NB4 (cell line): ENCODE measurements around the gene RREB1.
"Not testable (repeated sequence)": the region's sequence is repeated elsewhere in the genome, so short reads cannot be mapped to it uniquely, and the experiment has no call there.

Experiments used
- DNase-seq: peaks from one replicate; pipeline ENCODE4 v3.0.0; 2010; ENCODE audit warnings: low read depth
- H3K4me3 ChIP-seq: one replicate; pipeline ENCODE4 v1.5.1; 2011; ENCODE audit warnings: mild to moderate bottlenecking, low read depth, low read length, moderate library complexity
- CTCF ChIP-seq: IDR thresholded peaks from one replicate; pipeline ENCODE4 v1.5.1; 2012; ENCODE audit warnings: low read depth, low read length
- MAX ChIP-seq: IDR thresholded peaks from 2 replicates; pipeline ENCODE4 v1.6.1; 2011; ENCODE audit warnings: low read depth, low read length
- MYC ChIP-seq: IDR thresholded peaks from 2 replicates; pipeline ENCODE4 v1.6.1; 2011; ENCODE audit warnings: low read depth, low read length
- POLR2A ChIP-seq: IDR thresholded peaks from 2 replicates; pipeline ENCODE4 v1.6.1; 2011; ENCODE audit warnings: mild to moderate bottlenecking; ENCODE audit not compliant: insufficient read length; ENCODE audit errors: extremely low read depth

Gene RREB1

GRCh38 chr6:7154341-7155139, 46.8 kb downstream of the RREB1 start:
- TF ChIP-seq MAX (peak; percentile 86), POLR2A (no peak), CTCF (no peak), MYC (peak; percentile 89)
- peak overlapping the region; percentile 39 for H3K4me3 ChIP-seq
- DNase-seq, result peak; percentile 99

GRCh38 chr6:7155871-7156579, 48.3 kb downstream of the RREB1 start:
- H3K4me3 ChIP-seq, result peak overlapping the region; percentile 25
- no peak for DNase-seq
- TF ChIP-seq MAX (no peak), POLR2A (no peak), CTCF (no peak), MYC (no peak)

GRCh38 chr6:7156643-7157278, 49.0 kb downstream of the RREB1 start:
- H3K4me3 ChIP-seq, result no peak overlapping the region
- DNase-seq, result peak; percentile 55
- TF ChIP-seq POLR2A (no peak), MAX (no peak), CTCF (no peak), MYC (no peak)

- DNase-seq, H3K4me3 ChIP-seq: not testable (repeated sequence)
These were observed 49.5 kb downstream of the RREB1 start for GRCh38 chr6:7157307-7157706.

- peak; percentile 62 for DNase-seq
- TF ChIP-seq CTCF, result peak; percentile 29
- TF ChIP-seq POLR2A, result no peak
- TF ChIP-seq MAX, result no peak
- no peak overlapping the region for H3K4me3 ChIP-seq
These were observed 50.2 kb downstream of the RREB1 start for GRCh38 chr6:7157752-7158616.
